ENCODE results near the gene FAM72C.
"Not testable (repeated sequence)": the region's sequence is repeated elsewhere in the genome, so short reads cannot be mapped to it uniquely, and the experiment has no call there.

- not testable (repeated sequence) for TF ChIP-seq POLR2A (IDR thresholded peaks at IDR 0.05; ENCODE audit: low read depth, low read length); TAF1 (IDR thresholded peaks at IDR 0.05; ENCODE audit: borderline replicate concordance, low read depth, low read length)
Measured at GRCh38 chr1:144003306-144004029, 31.7 kb upstream of the FAM72C start.

Data from GM12892 (cell line).